Caco-2 (cell line): ENCODE data around the gene RGS17. TPM values are rescaled to one million over a fixed set of nuclear protein-coding genes. Genes with fewer than 3 reads are reported as not detected.

Experiments
- BruUV-seq: library from RNA; stranded (reverse); fragments of 400-500 nt; replicated peaks from 2 replicates; lab custom pipeline; 2021; lab: Mats Ljungman, UMichigan
- CTCF ChIA-PET: fragments of 300-600 bp; sonication (Branson Sonifier 250); formaldehyde crosslinking; loops from one replicate; lab custom pipeline; 2022; ENCODE audit warnings: antibody characterized with exemption; lab: Charles Lee
- POLR2A ChIA-PET: fragments of 300-600 bp; sonication (Branson Sonifier 250); formaldehyde crosslinking; loops from one replicate; lab custom pipeline; 2022; ENCODE audit warnings: antibody characterized with exemption; lab: Charles Lee
- DNase-seq, 2 experiments: peaks; one replicate each; pipeline versions ENCODE4 v3.0.0 to v3.0.0-alpha.2; 2020 to 2022
- H3K27me3 ChIP-seq: replicated peaks from 2 replicates; pipeline ENCODE4 v1.6.0; 2011; ENCODE audit warnings: low read length; ENCODE audit not compliant: control insufficient read depth, insufficient read depth
- H3K36me3 ChIP-seq: 2 replicates; pipeline ENCODE4 v1.5.1; 2011; ENCODE audit warnings: low read length; ENCODE audit not compliant: control insufficient read depth, insufficient read depth
- H3K4me1 ChIP-seq: fragments of 250-450 bp; sonication (Bioruptor Pico); 2 replicates; pipeline ENCODE4 v1.5.1; 2020; ENCODE audit warnings: mild to moderate bottlenecking
- H3K4me3 ChIP-seq: 2 replicates; pipeline ENCODE4 v1.5.1; 2011; ENCODE audit warnings: low read depth, mild to moderate bottlenecking, control low read depth, low read length
- H3K9me3 ChIP-seq: fragments of 250-450 bp; sonication (Bioruptor Pico); 2 replicates; pipeline ENCODE4 v1.5.1; 2020; ENCODE audit warnings: mild to moderate bottlenecking, moderate library complexity
- H3K27ac Mint-ChIP-seq: one replicate; pipeline ENCODE4 v1.8.0; 2022; ENCODE audit warnings: mixed read lengths; ENCODE audit not compliant: unreplicated experiment
- H3K27me3 Mint-ChIP-seq: one replicate; pipeline ENCODE4 v1.8.0; 2022; ENCODE audit warnings: mixed read lengths; ENCODE audit not compliant: insufficient read depth, unreplicated experiment
- H3K36me3 Mint-ChIP-seq: one replicate; pipeline ENCODE4 v1.8.0; 2022; ENCODE audit warnings: mild to moderate bottlenecking, mixed read lengths; ENCODE audit not compliant: insufficient read depth, unreplicated experiment
- H3K4me1 Mint-ChIP-seq: one replicate; pipeline ENCODE4 v1.8.0; 2022; ENCODE audit warnings: low read depth, mixed read lengths; ENCODE audit not compliant: unreplicated experiment
- H3K4me3 Mint-ChIP-seq: one replicate; pipeline ENCODE4 v1.8.0; 2022; ENCODE audit warnings: mild to moderate bottlenecking, moderate library complexity, mixed read lengths; ENCODE audit not compliant: unreplicated experiment
- H3K9me3 Mint-ChIP-seq: one replicate; pipeline ENCODE4 v1.8.0; 2022; ENCODE audit warnings: mixed read lengths; ENCODE audit not compliant: unreplicated experiment
- CTCF ChIP-seq, 2 experiments: fragments of 200-600 bp in 1 of 2; IDR thresholded peaks; 1 replicate in 1 of 2; 2 replicates in 1 of 2; pipeline versions ENCODE4 v1.5.1 to v1.8.0; 2011 to 2022; ENCODE audit warnings: antibody characterized with exemption in 1 of 2, control low read depth in 1 of 2, inconsistent platforms in 1 of 2, low read depth in 1 of 2, low read length in 1 of 2, mild to moderate bottlenecking in 1 of 2, moderate library complexity in 1 of 2; ENCODE audit not compliant: insufficient read depth in 1 of 2, severe bottlenecking in 1 of 2, unreplicated experiment in 1 of 2
- intact Hi-C: fragments of 100-400 bp; cut with micrococcal nuclease; formaldehyde crosslinking; loops from one replicate; pipeline ENCODE4 v1.10.0; 2022; ENCODE audit not compliant: unreplicated experiment
- total RNA-seq: library from RNA; stranded (reverse); gene quantifications from 2 replicates; pipeline ENCODE4 v1.2.3, GENCODE V29; 2022

The RGS17 gene
- total RNA-seq, 1 experiment from 2014 or later, result not detected

GRCh38 chr6:153047386-153047785 is 83.7 kb downstream of the RGS17 start:
- no peaks in the 10 kb centered on the region for H3K4me1 ChIP-seq
- no peaks in the 10 kb centered on the region for H3K27me3 ChIP-seq
- H3K9me3 Mint-ChIP-seq, result no peaks in the 10 kb centered on the region
- peaks cover 8% of the 10 kb centered on the region for H3K27me3 Mint-ChIP-seq
- intact Hi-C loops, result no loop called here
- no peak overlapping the region for H3K4me3 Mint-ChIP-seq
- H3K36me3 Mint-ChIP-seq, result no peaks in the 10 kb centered on the region
- no peak overlapping the region for H3K27ac Mint-ChIP-seq
- POLR2A ChIA-PET, result no interaction called here
- no peak for TF ChIP-seq CTCF (IDR thresholded peaks at IDR 0.05; ENCODE audit: insufficient read depth in 1 of 2, low read depth in 1 of 2, low read length in 1 of 2, severe bottlenecking in 1 of 2, unreplicated experiment in 1 of 2)
- H3K9me3 ChIP-seq, result no peaks in the 10 kb centered on the region
- no peaks in the 10 kb centered on the region for H3K4me1 Mint-ChIP-seq
- CTCF ChIA-PET, result interaction anchor here (0.6 kb wide), 1 partner anchor 154 kb away, joined by 3 read pairs; no protein-coding TSS in a partner anchor
- no peaks in the 10 kb centered on the region for H3K36me3 ChIP-seq
- no TSS peak for BruUV-seq
- no peak for DNase-seq
- no peak overlapping the region for H3K4me3 ChIP-seq

GRCh38 chr6:153045271-153045670 is 85.8 kb downstream of the RGS17 start:
- no peak overlapping the region for H3K27ac Mint-ChIP-seq
- H3K27me3 Mint-ChIP-seq, result peaks cover 8% of the 10 kb centered on the region
- BruUV-seq, result no TSS peak
- TF ChIP-seq CTCF (IDR thresholded peaks at IDR 0.05; ENCODE audit: insufficient read depth in 1 of 2, low read depth in 1 of 2, low read length in 1 of 2, severe bottlenecking in 1 of 2, unreplicated experiment in 1 of 2), result no peak
- H3K36me3 ChIP-seq, result no peaks in the 10 kb centered on the region
- no peaks in the 10 kb centered on the region for H3K4me1 ChIP-seq
- H3K4me3 Mint-ChIP-seq, result no peak overlapping the region
- H3K4me1 Mint-ChIP-seq, result no peaks in the 10 kb centered on the region
- intact Hi-C loops, result no loop called here
- H3K36me3 Mint-ChIP-seq, result no peaks in the 10 kb centered on the region
- no peaks in the 10 kb centered on the region for H3K9me3 ChIP-seq
- ChIA-PET CTCF (no interaction called here), POLR2A (no interaction called here)
- no peak overlapping the region for H3K4me3 ChIP-seq
- no peaks in the 10 kb centered on the region for H3K27me3 ChIP-seq
- no peak for DNase-seq
- no peaks in the 10 kb centered on the region for H3K9me3 Mint-ChIP-seq

- BruUV-seq, result no TSS peak
- no peaks in the 10 kb centered on the region for H3K9me3 Mint-ChIP-seq
- no peak overlapping the region for H3K4me3 Mint-ChIP-seq
- ChIA-PET CTCF (no interaction called here), POLR2A (no interaction called here)
- no peaks in the 10 kb centered on the region for H3K4me1 Mint-ChIP-seq
- DNase-seq, result no peak
- no peaks in the 10 kb centered on the region for H3K36me3 Mint-ChIP-seq
- no peak overlapping the region for H3K4me3 ChIP-seq
- H3K27me3 Mint-ChIP-seq, result peaks cover 8% of the 10 kb centered on the region
- H3K9me3 ChIP-seq, result no peaks in the 10 kb centered on the region
- H3K36me3 ChIP-seq, result no peaks in the 10 kb centered on the region
- intact Hi-C loops, result no loop called here
- no peaks in the 10 kb centered on the region for H3K4me1 ChIP-seq
- no peak overlapping the region for H3K27ac Mint-ChIP-seq
- no peaks in the 10 kb centered on the region for H3K27me3 ChIP-seq
- TF ChIP-seq CTCF (IDR thresholded peaks at IDR 0.05; ENCODE audit: insufficient read depth in 1 of 2, low read depth in 1 of 2, low read length in 1 of 2, severe bottlenecking in 1 of 2, unreplicated experiment in 1 of 2), result no peak
These were observed 86.8 kb downstream of the RGS17 start for GRCh38 chr6:153044295-153044694.
